Karpas-422 (cell line): ENCODE results near the gene ICOSLG. TPM values are rescaled to one million over a fixed set of nuclear protein-coding genes. Genes with fewer than 3 reads are reported as not detected.

Experiments used
- DNase-seq: peaks from one replicate; pipeline ENCODE4 v3.0.0-alpha.2; 2015
- H2AFZ ChIP-seq: fragments of 200-600 bp; sonication (generic); 2 replicates; pipeline ENCODE4 v1.6.1; 2014; ENCODE audit warnings: antibody characterized with exemption, low read length, mixed read lengths
- H3K27ac ChIP-seq: fragments of 200-600 bp; sonication (generic); 2 replicates; pipeline ENCODE4 v1.5.1; 2014; ENCODE audit warnings: mild to moderate bottlenecking, low read length, moderate library complexity
- H3K27me3 ChIP-seq: fragments of 200-600 bp; sonication (generic); 2 replicates; pipeline ENCODE4 v1.6.1; 2014; ENCODE audit warnings: low read length, mixed read lengths
- H3K36me3 ChIP-seq: fragments of 200-600 bp; sonication (generic); 2 replicates; pipeline ENCODE4 v1.6.1; 2014; ENCODE audit warnings: low read length, mixed read lengths; ENCODE audit not compliant: insufficient read depth
- H3K4me1 ChIP-seq: fragments of 200-600 bp; sonication (generic); 2 replicates; pipeline ENCODE4 v1.6.1; 2014; ENCODE audit warnings: mild to moderate bottlenecking, low read length, mixed read lengths
- H3K4me2 ChIP-seq: fragments of 200-600 bp; sonication (generic); 2 replicates; pipeline ENCODE4 v1.6.1; 2014; ENCODE audit warnings: low read length, low read depth, mild to moderate bottlenecking; ENCODE audit not compliant: poor library complexity, severe bottlenecking
- H3K4me3 ChIP-seq: fragments of 200-600 bp; sonication (generic); 2 replicates; pipeline ENCODE4 v1.5.1; 2014; ENCODE audit warnings: mild to moderate bottlenecking, antibody characterized with exemption, low read length, mixed read lengths
- H3K79me2 ChIP-seq: fragments of 200-600 bp; sonication (generic); 2 replicates; pipeline ENCODE4 v1.6.1; 2014; ENCODE audit warnings: mild to moderate bottlenecking, low read length, mixed read lengths
- H3K9ac ChIP-seq: fragments of 200-600 bp; sonication (generic); 2 replicates; pipeline ENCODE4 v1.6.0; 2014; ENCODE audit warnings: low read length
- H3K9me2 ChIP-seq: fragments of 200-600 bp; sonication (generic), shearing (Covaris generic); replicated peaks from 2 replicates; pipeline ENCODE4 v1.6.0; 2014; ENCODE audit warnings: mild to moderate bottlenecking, low read length, moderate library complexity; ENCODE audit not compliant: insufficient read depth
- H3K9me3 ChIP-seq: fragments of 300-700, 200-600 bp; sonication (generic); 2 replicates; pipeline ENCODE4 v1.6.1; 2014; ENCODE audit warnings: low read length, mixed read lengths
- H4K20me1 ChIP-seq: fragments of 200-600 bp; sonication (generic); 2 replicates; pipeline ENCODE4 v1.6.1; 2014; ENCODE audit warnings: mild to moderate bottlenecking, antibody characterized with exemption, low read length, low read depth; ENCODE audit not compliant: insufficient read depth
- total RNA-seq: library from RNA; depleted of rRNA; stranded (reverse); fragments of >200 nt; shearing (Covaris generic); gene quantifications from 2 replicates; pipeline ENCODE4 v1.2.3, GENCODE V29; 2014; ENCODE audit warnings: low replicate concordance

ICOSLG gene
- total RNA-seq, 1 experiment from 2014 or later: 0.37 TPM

DNA sequence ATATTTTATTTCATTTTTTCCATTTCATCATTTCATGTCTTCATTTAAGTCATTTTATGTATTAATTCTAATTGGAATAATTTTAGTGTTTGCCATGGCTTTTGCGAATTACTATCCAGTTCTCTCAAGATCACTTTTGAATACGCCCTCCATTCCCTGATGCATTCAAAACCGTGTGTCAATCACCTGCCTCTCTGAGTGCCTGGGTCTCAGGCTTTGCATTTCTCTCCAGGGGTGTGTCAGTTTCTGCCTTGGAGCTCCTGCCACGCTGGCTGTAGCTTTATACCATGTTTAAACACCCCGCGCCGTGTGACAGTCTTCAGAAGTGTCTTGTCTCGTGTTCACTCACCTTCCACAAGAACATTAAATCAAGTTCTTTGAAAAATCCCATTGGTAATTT, 28.3 kb upstream of the ICOSLG start:
- H3K79me2 ChIP-seq: no peaks in the 10 kb centered on the region
- no peak overlapping the region for H2AFZ ChIP-seq
- no peaks in the 10 kb centered on the region for H4K20me1 ChIP-seq
- no peaks in the 10 kb centered on the region for H3K27me3 ChIP-seq
- no peak overlapping the region for H3K4me3 ChIP-seq
- no peak overlapping the region for H3K9ac ChIP-seq
- H3K9me2 ChIP-seq: no peaks in the 10 kb centered on the region
- H3K36me3 ChIP-seq: no peaks in the 10 kb centered on the region
- H3K4me2 ChIP-seq: no peak overlapping the region
- no peaks in the 10 kb centered on the region for H3K9me3 ChIP-seq
- peaks cover 5% of the 10 kb centered on the region; the same call in 1 of the 2 replicates for H3K4me1 ChIP-seq
- no peak overlapping the region for H3K27ac ChIP-seq
- no peak for DNase-seq

DNA sequence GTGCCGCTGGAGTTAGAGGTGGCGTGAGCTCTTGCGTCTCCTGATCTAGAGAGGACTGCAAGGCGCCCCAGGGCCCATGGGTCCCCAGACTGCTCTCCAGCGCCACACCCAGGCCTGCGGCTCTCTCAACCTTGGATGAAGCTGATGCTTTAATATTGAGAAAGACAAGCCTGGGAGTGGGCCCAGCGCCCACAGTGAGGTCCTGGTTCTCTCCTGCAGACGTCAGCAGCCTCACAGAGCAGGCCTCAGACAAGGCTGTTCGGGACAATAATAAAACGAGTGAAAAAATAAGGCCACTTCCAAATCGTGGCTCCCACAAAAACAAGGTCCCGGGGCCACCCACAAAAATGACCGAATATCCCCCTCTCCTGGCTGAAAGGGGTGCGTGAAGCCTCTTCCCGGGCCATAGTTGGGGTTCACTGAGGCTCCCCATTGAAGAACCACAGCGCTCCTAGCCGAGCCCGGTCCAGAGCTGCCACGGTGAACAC, 27.0 kb upstream of the ICOSLG start:
- H3K9me2 ChIP-seq: no peaks in the 10 kb centered on the region
- H3K9me3 ChIP-seq: no peaks in the 10 kb centered on the region
- no peak overlapping the region for H3K27ac ChIP-seq
- peak overlapping the region; percentile 46; the same call in 1 of the 2 replicates for H2AFZ ChIP-seq
- H3K9ac ChIP-seq: no peak overlapping the region
- peaks cover 5% of the 10 kb centered on the region; the same call in 1 of the 2 replicates for H3K4me1 ChIP-seq
- H3K36me3 ChIP-seq: no peaks in the 10 kb centered on the region
- peak; percentile 93 for DNase-seq
- no peaks in the 10 kb centered on the region for H4K20me1 ChIP-seq
- no peaks in the 10 kb centered on the region for H3K79me2 ChIP-seq
- H3K27me3 ChIP-seq: no peaks in the 10 kb centered on the region
- H3K4me2 ChIP-seq: no peak overlapping the region
- no peak overlapping the region for H3K4me3 ChIP-seq

DNA sequence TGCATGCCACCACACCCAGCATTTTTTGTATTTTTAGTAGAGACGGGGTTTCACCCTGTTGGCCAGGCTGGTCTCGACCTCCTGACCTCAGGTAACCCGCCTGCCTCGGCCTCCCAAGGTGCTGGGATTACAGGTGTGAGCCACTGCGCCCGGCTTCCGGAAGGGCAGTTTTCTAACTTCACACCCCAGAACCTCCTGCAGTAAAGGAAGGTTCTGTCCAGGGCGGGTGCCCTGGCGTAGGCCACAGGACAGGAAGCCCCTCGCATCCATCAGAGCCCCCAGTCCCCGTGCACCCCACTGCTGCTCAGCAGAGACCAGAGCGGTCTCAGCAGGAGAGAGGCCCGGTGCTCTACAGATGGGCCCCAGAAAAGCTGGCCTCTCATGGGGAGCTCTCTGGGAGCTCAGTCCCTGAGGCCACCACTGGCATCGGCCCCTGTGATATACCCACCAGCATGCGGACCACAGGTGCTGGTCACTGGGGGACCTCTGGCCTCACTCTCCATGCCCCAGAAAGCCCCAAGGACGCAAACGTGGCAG, 25.1 kb upstream of the ICOSLG start:
- H4K20me1 ChIP-seq: no peaks in the 10 kb centered on the region
- H3K4me3 ChIP-seq: no peak overlapping the region
- H3K79me2 ChIP-seq: no peaks in the 10 kb centered on the region
- peaks cover 5% of the 10 kb centered on the region; the same call in 1 of the 2 replicates for H3K4me1 ChIP-seq
- no peaks in the 10 kb centered on the region for H3K9me3 ChIP-seq
- DNase-seq: no peak
- H3K36me3 ChIP-seq: no peaks in the 10 kb centered on the region
- no peak overlapping the region for H2AFZ ChIP-seq
- no peak overlapping the region for H3K9ac ChIP-seq
- H3K9me2 ChIP-seq: no peaks in the 10 kb centered on the region
- no peaks in the 10 kb centered on the region for H3K27me3 ChIP-seq
- H3K27ac ChIP-seq: no peak overlapping the region
- H3K4me2 ChIP-seq: no peak overlapping the region

DNA sequence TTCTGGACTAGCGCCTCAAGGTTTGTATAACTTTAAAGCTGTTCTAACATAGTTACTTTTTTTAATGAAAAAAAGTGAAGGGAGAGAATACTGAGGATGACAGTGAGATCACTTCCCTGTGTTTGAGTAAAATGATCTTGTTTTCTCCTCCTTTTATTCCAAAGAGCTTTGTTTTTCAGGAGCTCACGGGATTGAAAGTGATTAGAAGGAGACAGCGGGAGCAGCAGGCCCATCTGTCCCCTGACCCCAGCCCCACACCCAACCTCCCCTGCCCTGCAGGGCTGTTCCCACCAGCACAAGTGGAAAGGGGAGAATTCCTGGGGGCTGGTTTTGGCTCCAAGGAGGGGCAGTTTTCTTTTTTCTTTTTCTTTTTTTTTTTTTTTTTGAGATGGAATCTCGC, 23.0 kb upstream of the ICOSLG start:
- no peaks in the 10 kb centered on the region for H3K79me2 ChIP-seq
- H3K9me2 ChIP-seq: no peaks in the 10 kb centered on the region
- H3K27me3 ChIP-seq: no peaks in the 10 kb centered on the region
- H3K9ac ChIP-seq: no peak overlapping the region
- H3K4me3 ChIP-seq: no peak overlapping the region
- H3K9me3 ChIP-seq: no peaks in the 10 kb centered on the region
- H3K4me2 ChIP-seq: no peak overlapping the region
- H3K27ac ChIP-seq: no peak overlapping the region
- peak; percentile 49 for DNase-seq
- no peak overlapping the region for H2AFZ ChIP-seq
- H3K36me3 ChIP-seq: no peaks in the 10 kb centered on the region
- peaks cover 5% of the 10 kb centered on the region; the same call in 1 of the 2 replicates for H3K4me1 ChIP-seq
- H4K20me1 ChIP-seq: no peaks in the 10 kb centered on the region; the same call in 1 of the 2 replicates

DNA sequence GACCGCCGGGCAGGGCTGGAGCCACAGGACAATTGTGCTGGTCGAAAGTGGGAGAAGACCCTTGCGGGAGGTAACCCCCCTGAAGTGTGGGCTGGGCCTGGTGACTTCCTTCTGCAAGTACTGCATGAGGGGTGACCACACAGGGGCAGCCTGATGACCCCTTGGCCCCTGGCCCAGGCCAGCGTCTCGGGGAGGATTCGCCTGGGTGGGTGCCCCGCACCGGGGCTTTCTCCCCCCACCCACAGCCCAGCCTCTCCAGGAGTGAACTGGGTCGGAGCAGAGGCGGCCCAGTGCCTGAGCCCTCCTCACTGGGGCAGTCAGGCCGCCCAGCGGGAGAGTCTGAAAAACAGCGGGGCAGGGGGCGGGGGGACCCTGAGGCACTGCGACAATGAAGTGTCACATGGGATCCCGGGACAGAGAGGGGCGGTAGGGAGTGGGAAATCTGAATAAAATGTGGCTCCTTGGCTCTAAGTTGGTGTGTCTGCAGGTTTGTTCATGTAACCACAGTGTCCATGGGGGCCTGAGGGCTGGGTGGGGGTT, 22.5 kb upstream of the ICOSLG start:
- no peaks in the 10 kb centered on the region for H3K27me3 ChIP-seq
- H3K27ac ChIP-seq: no peak overlapping the region
- H3K79me2 ChIP-seq: no peaks in the 10 kb centered on the region
- H3K9ac ChIP-seq: no peak overlapping the region
- no peak overlapping the region for H3K4me2 ChIP-seq
- no peak overlapping the region for H3K4me3 ChIP-seq
- no peak overlapping the region for H2AFZ ChIP-seq
- no peak for DNase-seq
- H3K9me3 ChIP-seq: no peaks in the 10 kb centered on the region
- no peaks in the 10 kb centered on the region for H3K36me3 ChIP-seq
- no peaks in the 10 kb centered on the region; the same call in 1 of the 2 replicates for H4K20me1 ChIP-seq
- H3K9me2 ChIP-seq: no peaks in the 10 kb centered on the region
- H3K4me1 ChIP-seq: peaks cover 5% of the 10 kb centered on the region; the same call in 1 of the 2 replicates

DNA sequence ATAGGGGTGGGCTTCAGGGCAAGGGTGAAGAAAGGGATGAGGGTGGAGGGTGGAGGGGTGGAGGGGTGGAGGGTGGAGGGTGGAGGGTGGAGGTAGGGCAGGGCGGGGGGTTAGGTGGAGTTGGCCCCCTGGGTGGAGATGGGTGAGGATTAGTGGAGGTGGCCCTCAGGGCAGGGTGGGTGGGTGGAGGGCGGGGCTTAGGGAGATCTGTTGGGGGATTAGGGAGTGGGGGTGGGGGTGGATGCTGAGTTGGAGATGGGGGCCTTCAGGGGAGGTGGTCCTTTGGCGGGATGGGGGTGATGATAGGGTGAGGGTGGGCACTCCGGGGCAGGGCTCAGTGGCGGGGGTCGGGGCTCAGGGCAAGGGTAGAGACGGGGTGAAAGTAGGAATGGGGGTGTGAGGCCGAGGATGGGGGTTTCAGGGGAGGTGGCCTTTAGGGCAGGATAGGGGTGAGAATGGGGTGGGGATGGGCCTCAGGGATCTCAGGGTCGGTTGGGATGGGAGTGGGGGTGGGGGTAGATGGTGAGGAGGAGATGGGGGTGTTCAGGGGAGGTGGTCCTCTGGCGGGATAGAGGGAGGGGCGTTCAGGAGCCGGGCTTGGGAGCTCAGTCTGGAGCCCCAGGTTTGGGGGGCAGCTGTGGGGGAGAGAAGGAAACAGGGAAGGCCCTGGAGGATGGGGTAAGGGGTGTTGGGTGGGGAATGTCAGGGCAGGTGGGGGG, 21.8 kb upstream of the ICOSLG start:
- no peaks in the 10 kb centered on the region; the same call in 1 of the 2 replicates for H4K20me1 ChIP-seq
- no peaks in the 10 kb centered on the region for H3K9me3 ChIP-seq
- no peaks in the 10 kb centered on the region for H3K9me2 ChIP-seq
- H3K36me3 ChIP-seq: no peaks in the 10 kb centered on the region
- H3K27ac ChIP-seq: no peak overlapping the region
- H3K9ac ChIP-seq: no peak overlapping the region
- H3K27me3 ChIP-seq: no peaks in the 10 kb centered on the region
- no peak overlapping the region for H2AFZ ChIP-seq
- DNase-seq: no peak
- no peaks in the 10 kb centered on the region for H3K4me1 ChIP-seq
- H3K4me3 ChIP-seq: no peak overlapping the region
- no peaks in the 10 kb centered on the region for H3K79me2 ChIP-seq
- no peak overlapping the region for H3K4me2 ChIP-seq

DNA sequence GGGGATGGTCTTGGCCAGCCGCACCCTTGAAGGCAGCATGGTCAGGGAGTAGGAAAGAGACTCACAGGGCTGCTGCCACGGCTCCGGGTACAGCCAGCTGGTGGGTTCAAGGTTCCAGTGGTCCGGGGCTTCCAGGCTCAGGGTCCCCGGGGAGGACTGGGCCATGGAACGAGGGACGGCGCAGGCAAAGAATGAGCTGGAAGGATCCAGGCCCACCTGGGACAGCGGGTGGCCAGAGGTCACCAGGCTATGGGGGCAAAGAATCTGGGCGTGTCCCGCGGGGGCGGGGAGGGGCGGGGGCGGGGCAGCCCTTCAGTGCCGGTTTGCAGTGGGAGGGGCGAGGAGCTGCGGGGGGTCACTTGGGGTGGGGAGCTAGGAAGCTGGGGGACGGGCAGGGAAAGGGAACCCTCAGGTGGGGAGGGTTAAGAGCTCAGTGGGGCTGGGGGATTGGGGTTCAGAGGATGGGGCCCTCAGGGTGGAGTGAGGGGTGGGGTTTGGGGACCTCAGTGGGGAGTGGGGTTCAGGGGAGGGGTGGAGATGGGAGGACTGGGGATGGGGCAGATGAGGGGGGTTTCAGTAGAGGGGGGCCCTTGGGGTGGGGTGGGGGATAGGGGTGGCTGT, 21.0 kb upstream of the ICOSLG start, which contains the start of gene DNMT3L:
Gene DNMT3L, minus strand, starts transcription at position 223 of the 621 bp plus-strand sequence. CDS start 638 bp downstream, outside the sequence.
- Histone ChIP-seq H3K4me1 (no peaks in the 10 kb centered on the region), H3K4me2 (no peak within 1 kb of the TSS), H2AFZ (no peak within 1 kb of the TSS), H3K36me3 (no peaks in the 10 kb centered on the region), H3K9ac (no peak within 1 kb of the TSS), H4K20me1 (no peaks in the 10 kb centered on the region; the same call in 1 of the 2 replicates), H3K9me2 (no peaks in the 10 kb centered on the region), H3K27ac (no peak within 1 kb of the TSS), H3K4me3 (no peak within 1 kb of the TSS), H3K9me3 (no peaks in the 10 kb centered on the region), H3K27me3 (no peaks in the 10 kb centered on the region), H3K79me2 (no peaks in the 10 kb centered on the region)
- DNase-seq: no peak
